A549 (cell line): ENCODE measurements around the gene PAK3. TPM values are rescaled to one million over a fixed set of nuclear protein-coding genes. Genes with fewer than 3 reads are reported as not detected.

Experiments
- ATAC-seq, 2 experiments: fragments of 200-7000 bp in 1 of 2; fragments of >200 bp in 1 of 2; cut with Nextera tagmentation in 1 of 2; cut with Tn5 transposase in 1 of 2; 3 replicates each; pipeline versions ENCODE4 v1.8.0 to v1.9.1; 2018 to 2020; ENCODE audit warnings: mild to moderate bottlenecking in 1 of 2, moderate library complexity in 1 of 2
- CTCF ChIA-PET: fragments of 300-600 bp; sonication (Branson Sonifier 250); formaldehyde crosslinking; extraction: SDS; loops from one replicate; lab custom pipeline; 2021; ENCODE audit warnings: antibody characterized with exemption, inconsistent platforms; lab: Yijun Ruan, JAX
- POLR2A ChIA-PET: fragments of 350-600 bp; formaldehyde crosslinking; extraction: SDS; loops from one replicate; lab custom pipeline; 2021; ENCODE audit warnings: antibody characterized with exemption, inconsistent platforms; lab: Yijun Ruan, JAX
- DNase-seq, 2 experiments: peaks; one replicate each; pipeline versions ENCODE4 v3.0.0 to v3.0.0-alpha.2; 2011 to 2016; ENCODE audit warnings: low read depth in 1 of 2, low spot score in 1 of 2
- FAIRE-seq: peaks from 2 replicates; lab custom pipeline; 2011; peaks lifted over from hg19 to GRCh38; lab: Jason Lieb, UNC
- H3K27ac ChIP-seq, 2 experiments: fragments of >200 bp; sonication (Bioruptor Twin); formaldehyde crosslinking; 3 replicates each; pipeline ENCODE4 v1.5.1; 2016 to 2017
- H3K4me1 ChIP-seq: fragments of >200 bp; sonication (Bioruptor Twin); formaldehyde crosslinking; 3 replicates; pipeline ENCODE4 v1.6.1; 2016
- H3K4me2 ChIP-seq: fragments of >200 bp; sonication (Bioruptor Twin); formaldehyde crosslinking; 3 replicates; pipeline ENCODE4 v1.6.1; 2016
- H3K4me3 ChIP-seq: fragments of >200 bp; sonication (Bioruptor Twin); formaldehyde crosslinking; 3 replicates; pipeline ENCODE4 v1.5.1; 2016
- H3K9me3 ChIP-seq: fragments of >200 bp; sonication (Bioruptor Twin); formaldehyde crosslinking; 3 replicates; pipeline ENCODE4 v1.6.1; 2016
- ATOH8 ChIP-seq: fragments of 250-450 bp; sonication (Bioruptor Pico); IDR thresholded peaks from 2 replicates; pipeline ENCODE4 v1.5.0; 2020; ENCODE audit warnings: low read depth, mild to moderate bottlenecking, moderate library complexity
- BCL3 ChIP-seq: fragments of >200 bp; sonication (Bioruptor Twin); formaldehyde crosslinking; IDR thresholded peaks from 3 replicates; pipeline ENCODE4 v1.6.1; 2016
- BHLHE40 ChIP-seq: IDR thresholded peaks from 2 replicates; pipeline ENCODE4 v1.6.1; 2012; ENCODE audit warnings: low read depth, low read length, inconsistent platforms
- CBX2 ChIP-seq: fragments of 200-600 bp; sonication (generic); IDR thresholded peaks from 2 replicates; pipeline ENCODE4 v1.6.1; 2016; ENCODE audit warnings: low read depth, mild to moderate bottlenecking, borderline replicate concordance
- CBX8 ChIP-seq: fragments of 200-600 bp; sonication (generic); IDR thresholded peaks from 2 replicates; pipeline ENCODE4 v1.6.1; 2016
- EHF ChIP-seq: fragments of 250-450 bp; sonication (Bioruptor Pico); IDR thresholded peaks from 2 replicates; pipeline ENCODE4 v1.5.0; 2020; ENCODE audit warnings: mild to moderate bottlenecking
- ESRRA ChIP-seq: fragments of 150-350 bp; IDR thresholded peaks from 2 replicates; pipeline ENCODE4 v1.6.1; 2014; ENCODE audit warnings: mild to moderate bottlenecking, low read length, borderline replicate concordance
- FOSB ChIP-seq: fragments of 250-450 bp; sonication (Bioruptor Pico); IDR thresholded peaks from 2 replicates; pipeline ENCODE4 v1.5.0; 2020; ENCODE audit warnings: mild to moderate bottlenecking, moderate library complexity
- FOSL2 ChIP-seq, 2 experiments: fragments of 450-650 bp in 1 of 2; fragments of >200 bp in 1 of 2; sonication (Bioruptor Twin) in 1 of 2; formaldehyde crosslinking; IDR thresholded peaks; 2 replicates each; pipeline versions ENCODE4 v1.5.0 to v1.6.1; 2016 to 2020; ENCODE audit warnings: mild to moderate bottlenecking in 1 of 2, moderate library complexity in 1 of 2
- HDAC2 ChIP-seq: fragments of 200-600 bp; sonication (generic); IDR thresholded peaks from 2 replicates; pipeline ENCODE4 v1.6.1; 2016
- HEYL ChIP-seq: fragments of 250-450 bp; sonication (Bioruptor Pico); IDR thresholded peaks from 2 replicates; pipeline ENCODE4 v1.8.0; 2021; ENCODE audit warnings: mild to moderate bottlenecking, moderate library complexity
- HMGXB4 ChIP-seq: fragments of 250-450 bp; sonication (Bioruptor Pico); IDR thresholded peaks from 2 replicates; pipeline ENCODE4 v1.5.0; 2021; ENCODE audit warnings: mild to moderate bottlenecking, moderate library complexity, borderline replicate concordance
- HOXB13 ChIP-seq: fragments of 250-450 bp; sonication (Bioruptor Pico); IDR thresholded peaks from 2 replicates; pipeline ENCODE4 v1.5.0; 2020; ENCODE audit warnings: low read depth, mild to moderate bottlenecking, moderate library complexity
- JUN ChIP-seq, 2 experiments: fragments of >200 bp; sonication (Bioruptor Twin); formaldehyde crosslinking; IDR thresholded peaks; 2 replicates in 1 of 2; 3 replicates in 1 of 2; pipeline ENCODE4 v1.6.1; 2016 to 2017
- JUNB ChIP-seq: fragments of >200 bp; sonication (Bioruptor Twin); formaldehyde crosslinking; IDR thresholded peaks from 2 replicates; pipeline ENCODE4 v1.6.1; 2016
- KDM1A ChIP-seq: fragments of 200-600 bp; sonication (generic); IDR thresholded peaks from 2 replicates; pipeline ENCODE4 v1.6.1; 2016; ENCODE audit warnings: low read depth, mild to moderate bottlenecking
- MAFK ChIP-seq: fragments of 450-650 bp; IDR thresholded peaks from 2 replicates; pipeline ENCODE4 v1.6.1; 2014; ENCODE audit not compliant: partially characterized antibody
- MAZ ChIP-seq: fragments of 150-350 bp; IDR thresholded peaks from 2 replicates; pipeline ENCODE4 v1.6.1; 2014; ENCODE audit warnings: antibody characterized with exemption, low read depth, low read length, borderline replicate concordance
- NFE2L2 ChIP-seq: fragments of 150-350 bp; conservative IDR thresholded peaks from 2 replicates; pipeline ENCODE4 v1.6.1; 2014; ENCODE audit warnings: low read length
- PBX3 ChIP-seq: IDR thresholded peaks from 2 replicates; pipeline ENCODE4 v1.6.1; 2012
- PHF8 ChIP-seq: fragments of 200-600 bp; sonication (generic); IDR thresholded peaks from 2 replicates; pipeline ENCODE4 v1.6.1; 2016; ENCODE audit warnings: low read depth, mild to moderate bottlenecking, antibody characterized with exemption, moderate library complexity, borderline replicate concordance
- POLR2A ChIP-seq: IDR thresholded peaks from 2 replicates; pipeline ENCODE4 v1.6.1; 2012; ENCODE audit warnings: mild to moderate bottlenecking, low read length
- RAD21 ChIP-seq, 2 experiments: fragments of >200 bp in 1 of 2; sonication (Bioruptor Twin) in 1 of 2; formaldehyde crosslinking in 1 of 2; IDR thresholded peaks in 1 of 2; conservative IDR thresholded peaks in 1 of 2; 2 replicates in 1 of 2; 3 replicates in 1 of 2; pipeline ENCODE4 v1.6.1; 2012 to 2018; ENCODE audit warnings: inconsistent platforms in 1 of 2
- RARB ChIP-seq: fragments of 250-450 bp; sonication (Bioruptor Pico); IDR thresholded peaks from 2 replicates; pipeline ENCODE4 v1.8.0; 2021; ENCODE audit warnings: mild to moderate bottlenecking, moderate library complexity
- RFX5 ChIP-seq: fragments of 450-650 bp; IDR thresholded peaks from 2 replicates; pipeline ENCODE4 v1.7.1; 2014; ENCODE audit warnings: antibody characterized with exemption, mild to moderate bottlenecking, moderate library complexity
- RNF2 ChIP-seq: fragments of 200-600 bp; sonication (generic); IDR thresholded peaks from 2 replicates; pipeline ENCODE4 v1.6.1; 2016; ENCODE audit warnings: low read depth, mild to moderate bottlenecking, antibody characterized with exemption, moderate library complexity, borderline replicate concordance
- SREBF2 ChIP-seq: fragments of 450-650 bp; IDR thresholded peaks from 2 replicates; pipeline ENCODE4 v1.6.1; 2014; ENCODE audit warnings: mild to moderate bottlenecking, moderate library complexity
- TP53 ChIP-seq: fragments of 250-450 bp; sonication (Bioruptor Pico); IDR thresholded peaks from 2 replicates; pipeline ENCODE4 v1.5.0; 2021; ENCODE audit warnings: mild to moderate bottlenecking, moderate library complexity
- USF2 ChIP-seq: fragments of 450-650 bp; IDR thresholded peaks from 2 replicates; pipeline ENCODE4 v1.6.1; 2014; ENCODE audit warnings: antibody characterized with exemption
- ZFP36 ChIP-seq: fragments of 450-650 bp; IDR thresholded peaks from 2 replicates; pipeline ENCODE4 v1.6.1; 2014; ENCODE audit warnings: borderline replicate concordance; ENCODE audit not compliant: partially characterized antibody
- ZNF302 ChIP-seq: fragments of 250-450 bp; sonication (Bioruptor Pico); IDR thresholded peaks from 2 replicates; pipeline ENCODE4 v1.9.0; 2021; ENCODE audit warnings: inconsistent platforms, mild to moderate bottlenecking, moderate library complexity
- WGBS: methylation state at CpG from one replicate; pipeline ENCODE4 v1.1.6; 2017; ENCODE audit errors: missing lambda C conversion rate; 5-methylcytosine and 5-hydroxymethylcytosine counted together
- polyA plus RNA-seq, 4 experiments: library from polyadenylated mRNA; depleted of rRNA in 3 of 4; stranded (reverse); fragments of >200 nt; fragmentation: RNase III in 1 of 4; extraction: RNeasy Plus Mini Kit Qiagen cat#74134 plus additional on column Dnase treatment in 1 of 4; gene quantifications; 2 replicates in 3 of 4; 3 replicates in 1 of 4; pipeline ENCODE4 v1.2.3, GENCODE V29; 2011 to 2017

Gene PAK3
- polyA plus RNA-seq, 2 of the 4 experiments (the other 2 are of a cell fraction): 0.06 to 0.17 TPM

GRCh38 chrX:111181951-111182350 lies 86.0 kb downstream of the PAK3 start:
- Histone ChIP-seq H3K4me2 (no peak overlapping the region), H3K4me3 (no peak overlapping the region), H3K9me3 (no peaks in the 10 kb centered on the region), H3K4me1 (no peaks in the 10 kb centered on the region), H3K27ac (no peak overlapping the region)
- DNase-seq (no peak), FAIRE-seq (peak; percentile 36), ATAC-seq (no peak)
- TF ChIP-seq KDM1A (no peak), BHLHE40 (no peak), RAD21 (conservative IDR thresholded peaks at IDR 0.05 in 1 of 2, IDR thresholded peaks at IDR 0.05 in 1 of 2) (no peak), ATOH8 (CRISPR knock-in tag) (no peak), HOXB13 (CRISPR knock-in tag) (no peak), JUN (IDR thresholded peaks at IDR 0.05) (no peak), HEYL (CRISPR knock-in tag) (no peak), POLR2A (no peak), RARB (CRISPR knock-in tag) (no peak), TP53 (no peak), NFE2L2 (no peak), EHF (CRISPR knock-in tag) (no peak), HMGXB4 (no peak), PBX3 (no peak)
- WGBS: 3% methylated on average over 3 of the region's 3 CpGs
- POLR2A ChIA-PET: no interaction called here
- CTCF ChIA-PET: no interaction called here

GRCh38 chrX:111182997-111183396 lies 87.0 kb downstream of the PAK3 start:
- Histone ChIP-seq H3K9me3 (no peaks in the 10 kb centered on the region), H3K27ac (no peak overlapping the region), H3K4me1 (no peaks in the 10 kb centered on the region), H3K4me2 (no peak overlapping the region), H3K4me3 (no peak overlapping the region)
- no peak for FAIRE-seq
- no peak for DNase-seq
- ATAC-seq: no peak
- TF ChIP-seq SREBF2: no peak
- no peak for TF ChIP-seq RNF2
- TF ChIP-seq ZNF302 (CRISPR knock-in tag): no peak
- no peak for TF ChIP-seq MAZ
- no peak for TF ChIP-seq BCL3
- no peak for TF ChIP-seq MAFK
- TF ChIP-seq CBX2: no peak
- no peak for TF ChIP-seq FOSL2 (IDR thresholded peaks at IDR 0.05)
- no peak for TF ChIP-seq FOSL2 (CRISPR knock-in tag; IDR thresholded peaks at IDR 0.05)
- TF ChIP-seq FOSB (CRISPR knock-in tag): no peak
- no peak for TF ChIP-seq PHF8
- no peak for TF ChIP-seq RFX5
- TF ChIP-seq HDAC2: no peak
- no peak for TF ChIP-seq HMGXB4
- no peak for TF ChIP-seq POLR2A
- no peak for TF ChIP-seq ZFP36
- no peak for TF ChIP-seq CBX8
- TF ChIP-seq USF2: no peak
- no peak for TF ChIP-seq JUNB
- no peak for TF ChIP-seq ESRRA
- ChIA-PET POLR2A (no interaction called here), CTCF (interaction anchor here (0.9 kb wide), 1 partner anchor 15 kb away, joined by 3 read pairs; no protein-coding TSS in a partner anchor)
